ENCODE measurements around the gene PELI2.

Gene PELI2

GRCh38 chr14:56173365-56173922 is 55.2 kb downstream of the PELI2 start (continued):
- no peak for TF ChIP-seq ZBTB26 (tag by site-specific recombination; optimal IDR thresholded peaks at IDR 0.05)
- TF ChIP-seq ZNF549 (tag by site-specific recombination; IDR thresholded peaks at IDR 0.05) = no peak

DNA sequence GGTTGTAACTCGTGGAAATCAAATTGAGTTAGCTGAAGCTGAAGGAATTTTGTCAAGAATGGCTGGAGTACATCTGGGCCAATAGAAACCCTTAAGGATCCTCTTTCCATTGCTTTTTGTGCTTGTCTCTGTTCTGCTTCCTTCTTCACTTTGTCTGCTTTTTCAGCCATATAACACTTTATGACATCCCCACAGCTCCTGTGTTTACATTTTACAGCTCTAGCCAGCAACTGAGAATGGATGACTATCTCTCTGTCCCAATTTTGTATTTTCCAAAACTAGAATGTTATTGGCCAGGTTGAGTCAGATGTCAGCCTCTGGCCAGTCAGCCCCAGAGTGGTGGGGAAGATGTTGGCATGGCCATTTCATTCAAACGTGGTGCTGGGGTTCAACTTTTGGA is 57.6 kb downstream of the PELI2 start:
- no peak overlapping the region for H3K27ac ChIP-seq (ENCODE audit: extremely low read depth, low read depth, low read length)
- no peaks in the 10 kb centered on the region for H3K9me3 ChIP-seq (ENCODE audit: control insufficient read depth, insufficient read depth, low read depth, low read length)

GRCh38 chr14:56176530-56176929 is 58.3 kb downstream of the PELI2 start:
- Histone ChIP-seq H3K4me1 (ENCODE audit: control insufficient read depth, insufficient read depth, low read length) (peaks cover 15% of the 10 kb centered on the region), H3K9me3 (ENCODE audit: control insufficient read depth, insufficient read depth, low read depth, low read length) (no peaks in the 10 kb centered on the region), H3K4me3 (ENCODE audit: low read depth, low read length) (no peak overlapping the region), H3K36me3 (ENCODE audit: control insufficient read depth in 2 of 2, insufficient read depth in 1 of 2, low read length in 2 of 2) (no peaks in the 10 kb centered on the region), H3K27ac (ENCODE audit: extremely low read depth, low read depth, low read length) (no peak overlapping the region)
- ChIA-PET CTCF (no interaction called here), POLR2A (no interaction called here)
- TF ChIP-seq ZNF837 (tag by site-specific recombination; IDR thresholded peaks at IDR 0.05) = no peak
- TF ChIP-seq ZNF248 (tag by site-specific recombination; IDR thresholded peaks at IDR 0.05) = no peak
- TF ChIP-seq KLF10 (tag by site-specific recombination; IDR thresholded peaks at IDR 0.05) = no peak
- no peak for TF ChIP-seq ZNF175 (tag by site-specific recombination; IDR thresholded peaks at IDR 0.05)
- TF ChIP-seq ZNF558 (tag by site-specific recombination; IDR thresholded peaks at IDR 0.05) = no peak
- no peak for TF ChIP-seq ZNF670 (tag by site-specific recombination; IDR thresholded peaks at IDR 0.05; ENCODE audit: low read depth)
- TF ChIP-seq, protein P1, sequence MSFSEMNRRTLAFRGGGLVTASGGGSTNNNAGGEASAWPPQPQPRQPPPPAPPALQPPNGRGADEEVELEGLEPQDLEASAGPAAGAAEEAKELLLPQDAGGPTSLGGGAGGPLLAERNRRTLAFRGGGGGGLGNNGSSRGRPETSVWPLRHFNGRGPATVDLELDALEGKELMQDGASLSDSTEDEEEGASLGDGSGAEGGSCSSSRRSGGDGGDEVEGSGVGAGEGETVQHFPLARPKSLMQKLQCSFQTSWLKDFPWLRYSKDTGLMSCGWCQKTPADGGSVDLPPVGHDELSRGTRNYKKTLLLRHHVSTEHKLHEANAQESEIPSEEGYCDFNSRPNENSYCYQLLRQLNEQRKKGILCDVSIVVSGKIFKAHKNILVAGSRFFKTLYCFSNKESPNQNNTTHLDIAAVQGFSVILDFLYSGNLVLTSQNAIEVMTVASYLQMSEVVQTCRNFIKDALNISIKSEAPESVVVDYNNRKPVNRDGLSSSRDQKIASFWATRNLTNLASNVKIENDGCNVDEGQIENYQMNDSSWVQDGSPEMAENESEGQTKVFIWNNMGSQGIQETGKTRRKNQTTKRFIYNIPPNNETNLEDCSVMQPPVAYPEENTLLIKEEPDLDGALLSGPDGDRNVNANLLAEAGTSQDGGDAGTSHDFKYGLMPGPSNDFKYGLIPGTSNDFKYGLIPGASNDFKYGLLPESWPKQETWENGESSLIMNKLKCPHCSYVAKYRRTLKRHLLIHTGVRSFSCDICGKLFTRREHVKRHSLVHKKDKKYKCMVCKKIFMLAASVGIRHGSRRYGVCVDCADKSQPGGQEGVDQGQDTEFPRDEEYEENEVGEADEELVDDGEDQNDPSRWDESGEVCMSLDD (tag by site-specific recombination; IDR thresholded peaks at IDR 0.05) = no peak
- TF ChIP-seq SP2 (tag by site-specific recombination; IDR thresholded peaks at IDR 0.05) = no peak
- TF ChIP-seq ZFP41 (tag by site-specific recombination; IDR thresholded peaks at IDR 0.05; ENCODE audit: borderline replicate concordance) = no peak
- no peak for TF ChIP-seq ZNF48 (tag by site-specific recombination; IDR thresholded peaks at IDR 0.05)
- TF ChIP-seq ZNF501 (tag by site-specific recombination; IDR thresholded peaks at IDR 0.05) = no peak
- TF ChIP-seq GLIS1 (tag by site-specific recombination; IDR thresholded peaks at IDR 0.05) = no peak
- TF ChIP-seq ZFP3 (tag by site-specific recombination; IDR thresholded peaks at IDR 0.05; ENCODE audit: low read depth) = no peak
- TF ChIP-seq SP7 (tag by site-specific recombination; IDR thresholded peaks at IDR 0.05) = no peak

More for the DNA sequence above, 57.6 kb downstream of the PELI2 start:
- Histone ChIP-seq H3K4me3 (ENCODE audit: low read depth, low read length) (no peak overlapping the region), H3K36me3 (ENCODE audit: control insufficient read depth in 2 of 2, insufficient read depth in 1 of 2, low read length in 2 of 2) (no peaks in the 10 kb centered on the region), H3K4me1 (ENCODE audit: control insufficient read depth, insufficient read depth, low read length) (peaks cover 12% of the 10 kb centered on the region)
- TF ChIP-seq ZNF366 (tag by site-specific recombination; conservative IDR thresholded peaks at IDR 0.05) (no peak), TRIM28 (IDR thresholded peaks at IDR 0.05; ENCODE audit: borderline replicate concordance, low read length) (no peak), ZNF426 (tag by site-specific recombination; IDR thresholded peaks at IDR 0.05) (no peak), ZFP3 (tag by site-specific recombination; IDR thresholded peaks at IDR 0.05; ENCODE audit: low read depth) (no peak), ZBTB7A (tag by site-specific recombination; IDR thresholded peaks at IDR 0.05; ENCODE audit: low read depth) (no peak), WT1 (tag by site-specific recombination; IDR thresholded peaks at IDR 0.05) (no peak), TSHZ1 (tag by site-specific recombination; IDR thresholded peaks at IDR 0.05; ENCODE audit: borderline replicate concordance) (no peak), BCL6B (tag by site-specific recombination; IDR thresholded peaks at IDR 0.05) (no peak), ZXDB (tag by site-specific recombination; IDR thresholded peaks at IDR 0.05) (no peak)
- POLR2A ChIA-PET = no interaction called here
- CTCF ChIA-PET = no interaction called here
